AG04450 (cell line): ENCODE data around the gene OR4D11. TPM values are rescaled to one million over a fixed set of nuclear protein-coding genes. Genes with fewer than 3 reads are reported as not detected.
"Not testable (repeated sequence)": the region's sequence is repeated elsewhere in the genome, so short reads cannot be mapped to it uniquely, and the experiment has no call there.

Experiments used
- CTCF ChIA-PET: fragments of 300-600, 350-600 bp; formaldehyde crosslinking; extraction: SDS; loops from one replicate; lab custom pipeline; 2022; ENCODE audit warnings: antibody characterized with exemption, inconsistent platforms; lab: Charles Lee
- POLR2A ChIA-PET: fragments of 350-600 bp; formaldehyde crosslinking; extraction: SDS; loops from one replicate; lab custom pipeline; 2021; ENCODE audit warnings: antibody characterized with exemption, inconsistent platforms; lab: Yijun Ruan, JAX
- DNase-seq: peaks from one replicate; pipeline ENCODE4 v3.0.0-alpha.2; 2011; ENCODE audit warnings: low read depth, low spot score
- H3K27ac ChIP-seq: one replicate; pipeline ENCODE4 v1.5.1; 2012; ENCODE audit warnings: low read depth, low read length, control low read depth
- H3K27me3 ChIP-seq: one replicate; pipeline ENCODE4 v1.6.0; 2012; ENCODE audit warnings: low read length; ENCODE audit not compliant: control insufficient read depth, insufficient read depth
- H3K4me3 ChIP-seq: 2 replicates; pipeline ENCODE4 v1.5.1; 2011; ENCODE audit warnings: mild to moderate bottlenecking, low read depth, low read length, control low read depth
- H3K9me3 ChIP-seq: 2 replicates; pipeline ENCODE4 v1.5.1; 2012; ENCODE audit warnings: low read length; ENCODE audit not compliant: control insufficient read depth, insufficient read depth
- polyA plus RNA-seq: library from polyadenylated mRNA; depleted of rRNA; stranded (reverse); fragments of >200 nt; gene quantifications from 2 replicates; pipeline ENCODE4 v1.2.3, GENCODE V29; 2011
- TF ChIP-seq, protein P1 (sequence below): IDR thresholded peaks from 2 replicates; pipeline ENCODE4 v1.5.1; 2011; ENCODE audit warnings: low read depth, low read length, control low read depth, inconsistent platforms

The OR4D11 gene
- polyA plus RNA-seq, 1 experiment = not detected

DNA sequence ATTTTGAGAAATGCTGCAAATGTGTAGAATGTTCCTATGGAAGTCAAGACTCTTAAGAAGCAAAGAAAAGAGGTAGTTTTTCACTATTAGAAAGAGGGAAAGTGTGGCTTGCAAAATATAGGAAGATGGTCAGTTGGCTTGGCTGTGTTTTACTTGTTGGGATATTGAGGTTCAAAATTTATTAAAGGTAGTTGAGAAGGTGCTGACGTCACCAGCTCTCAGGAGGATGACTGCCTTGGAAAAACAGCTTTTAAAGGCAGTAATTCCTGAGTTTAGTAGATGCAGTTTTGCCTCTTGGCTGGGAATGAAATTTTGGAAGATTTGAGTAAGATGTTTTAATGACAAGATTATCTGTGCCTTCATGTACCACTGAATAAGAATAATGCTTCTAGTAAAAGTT, 8.3 kb downstream of the OR4D11 start:
- Histone ChIP-seq H3K4me3 (no peak overlapping the region), H3K27me3 (no peaks in the 10 kb centered on the region), H3K27ac (no peak overlapping the region), H3K9me3 (no peaks in the 10 kb centered on the region)
- TF ChIP-seq, protein P1, sequence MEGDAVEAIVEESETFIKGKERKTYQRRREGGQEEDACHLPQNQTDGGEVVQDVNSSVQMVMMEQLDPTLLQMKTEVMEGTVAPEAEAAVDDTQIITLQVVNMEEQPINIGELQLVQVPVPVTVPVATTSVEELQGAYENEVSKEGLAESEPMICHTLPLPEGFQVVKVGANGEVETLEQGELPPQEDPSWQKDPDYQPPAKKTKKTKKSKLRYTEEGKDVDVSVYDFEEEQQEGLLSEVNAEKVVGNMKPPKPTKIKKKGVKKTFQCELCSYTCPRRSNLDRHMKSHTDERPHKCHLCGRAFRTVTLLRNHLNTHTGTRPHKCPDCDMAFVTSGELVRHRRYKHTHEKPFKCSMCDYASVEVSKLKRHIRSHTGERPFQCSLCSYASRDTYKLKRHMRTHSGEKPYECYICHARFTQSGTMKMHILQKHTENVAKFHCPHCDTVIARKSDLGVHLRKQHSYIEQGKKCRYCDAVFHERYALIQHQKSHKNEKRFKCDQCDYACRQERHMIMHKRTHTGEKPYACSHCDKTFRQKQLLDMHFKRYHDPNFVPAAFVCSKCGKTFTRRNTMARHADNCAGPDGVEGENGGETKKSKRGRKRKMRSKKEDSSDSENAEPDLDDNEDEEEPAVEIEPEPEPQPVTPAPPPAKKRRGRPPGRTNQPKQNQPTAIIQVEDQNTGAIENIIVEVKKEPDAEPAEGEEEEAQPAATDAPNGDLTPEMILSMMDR = no peak
- no peak for DNase-seq
- ChIA-PET CTCF (interaction anchor here (0.6 to 1.5 kb wide), 2 partner anchors 26 to 49 kb away, joined by 3 to 5 read pairs; no protein-coding TSS in a partner anchor), POLR2A (no interaction called here)

- H3K4me3 ChIP-seq, CTCF ChIA-PET, POLR2A ChIA-PET, H3K9me3 ChIP-seq, DNase-seq, H3K27ac ChIP-seq, H3K27me3 ChIP-seq: not testable (repeated sequence)
Measured at GRCh38 chr11:59520139-59520538, 16.8 kb downstream of the OR4D11 start.

DNA sequence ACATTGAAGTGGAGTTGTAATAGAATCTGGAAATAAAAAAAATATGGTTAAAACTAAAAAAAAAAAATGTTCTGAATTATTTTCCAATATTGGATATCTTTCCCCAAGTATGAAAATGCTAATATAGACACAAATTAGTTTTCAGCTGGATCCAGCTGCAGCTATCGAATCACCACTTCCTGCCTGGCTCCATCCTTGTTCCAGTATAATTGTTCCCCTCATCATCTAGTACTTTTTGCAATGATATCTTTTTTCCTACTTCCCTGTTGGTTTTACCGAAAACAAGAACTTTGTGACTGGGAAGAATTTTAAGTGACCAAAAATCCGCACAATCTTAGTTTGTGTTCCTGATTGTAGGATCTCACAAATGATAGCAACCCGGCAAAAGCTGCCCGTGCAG, 17.4 kb downstream of the OR4D11 start:
- ChIA-PET POLR2A (no interaction called here), CTCF (interaction anchor here (0.7 to 1.0 kb wide), 2 partner anchors 16 to 191 kb away, joined by 3 read pairs; no protein-coding TSS in a partner anchor)
- H3K4me3 ChIP-seq = no peak overlapping the region
- H3K27me3 ChIP-seq = peaks cover 3% of the 10 kb centered on the region
- no peaks in the 10 kb centered on the region for H3K9me3 ChIP-seq
- TF ChIP-seq, protein P1 = no peak
- no peak overlapping the region for H3K27ac ChIP-seq
- DNase-seq = no peak

DNA sequence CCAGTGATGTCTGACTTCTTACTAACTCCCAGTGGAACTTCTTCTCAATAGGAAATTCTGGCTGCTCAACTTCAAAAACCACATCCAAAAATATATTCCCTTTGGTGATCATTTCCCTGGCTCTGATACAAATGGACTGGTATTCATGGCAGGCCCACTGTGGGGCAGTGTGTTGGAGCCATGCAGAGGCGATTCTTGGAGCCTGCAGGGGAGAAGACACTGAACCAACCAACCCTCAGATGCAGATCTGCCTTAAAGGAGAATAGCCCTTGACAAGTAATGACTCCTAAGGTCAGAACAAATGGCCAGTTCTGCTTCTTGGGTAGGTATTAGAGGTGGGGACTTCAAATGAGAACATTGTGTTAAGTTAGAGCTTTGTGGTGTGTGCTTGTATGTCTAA, 20.2 kb downstream of the OR4D11 start:
- DNase-seq = no peak
- Histone ChIP-seq H3K27me3 (peaks cover 6% of the 10 kb centered on the region), H3K27ac (no peak overlapping the region), H3K9me3 (no peaks in the 10 kb centered on the region), H3K4me3 (no peak overlapping the region)
- POLR2A ChIA-PET = no interaction called here
- TF ChIP-seq, protein P1 = no peak
- CTCF ChIA-PET = interaction anchor here (2.5 kb wide), 1 partner anchor 14 kb away, joined by 9 read pairs; no protein-coding TSS in a partner anchor

- DNase-seq = no peak
- POLR2A ChIA-PET = no interaction called here
- TF ChIP-seq, protein P1 = no peak
- no peak overlapping the region for H3K27ac ChIP-seq
- no peak overlapping the region for H3K4me3 ChIP-seq
- peaks cover 10% of the 10 kb centered on the region for H3K27me3 ChIP-seq
- no peaks in the 10 kb centered on the region for H3K9me3 ChIP-seq
- CTCF ChIA-PET = interaction anchor here (1.3 to 3.7 kb wide), 3 partner anchors 9 to 226 kb away, joined by 3 to 16 read pairs (median 4); no protein-coding TSS in a partner anchor
Measured at GRCh38 chr11:59528711-59529110, 25.3 kb downstream of the OR4D11 start.
